Measurements from ENCODE around the gene WDR19.

- TF ChIP-seq, protein P1, sequence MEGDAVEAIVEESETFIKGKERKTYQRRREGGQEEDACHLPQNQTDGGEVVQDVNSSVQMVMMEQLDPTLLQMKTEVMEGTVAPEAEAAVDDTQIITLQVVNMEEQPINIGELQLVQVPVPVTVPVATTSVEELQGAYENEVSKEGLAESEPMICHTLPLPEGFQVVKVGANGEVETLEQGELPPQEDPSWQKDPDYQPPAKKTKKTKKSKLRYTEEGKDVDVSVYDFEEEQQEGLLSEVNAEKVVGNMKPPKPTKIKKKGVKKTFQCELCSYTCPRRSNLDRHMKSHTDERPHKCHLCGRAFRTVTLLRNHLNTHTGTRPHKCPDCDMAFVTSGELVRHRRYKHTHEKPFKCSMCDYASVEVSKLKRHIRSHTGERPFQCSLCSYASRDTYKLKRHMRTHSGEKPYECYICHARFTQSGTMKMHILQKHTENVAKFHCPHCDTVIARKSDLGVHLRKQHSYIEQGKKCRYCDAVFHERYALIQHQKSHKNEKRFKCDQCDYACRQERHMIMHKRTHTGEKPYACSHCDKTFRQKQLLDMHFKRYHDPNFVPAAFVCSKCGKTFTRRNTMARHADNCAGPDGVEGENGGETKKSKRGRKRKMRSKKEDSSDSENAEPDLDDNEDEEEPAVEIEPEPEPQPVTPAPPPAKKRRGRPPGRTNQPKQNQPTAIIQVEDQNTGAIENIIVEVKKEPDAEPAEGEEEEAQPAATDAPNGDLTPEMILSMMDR (IDR thresholded peaks at IDR 0.05): no peak
- TF ChIP-seq POLR2A (IDR thresholded peaks at IDR 0.05) (no peak), POLR2AphosphoS5 (IDR thresholded peaks at IDR 0.05) (no peak)
These were observed 81.6 kb downstream of the WDR19 start for GRCh38 chr4:39263895-39264294.

Measured in suprapubic skin (tissue), 4 donors.